GM23338 (cell line): ENCODE measurements around the gene TPCN2. TPM values are rescaled to one million over a fixed set of nuclear protein-coding genes. Genes with fewer than 3 reads are reported as not detected.

Source experiments
- ATAC-seq: fragments of 200-7000 bp; cut with Tn5 transposase; 3 replicates; pipeline ENCODE4 v1.9.1; 2020
- DNase-seq: peaks from one replicate; pipeline ENCODE4 v3.0.0-alpha.2; 2015; ENCODE audit warnings: low spot score
- H2AFZ ChIP-seq: fragments of 200-600 bp; sonication (generic); 2 replicates; pipeline ENCODE4 v1.8.0; 2016; ENCODE audit warnings: antibody characterized with exemption, mild to moderate bottlenecking, moderate library complexity
- H3F3A ChIP-seq: fragments of 200-600 bp; sonication (generic); replicated peaks from 2 replicates; pipeline ENCODE4 v1.8.0; 2017; ENCODE audit warnings: antibody characterized with exemption, mixed run types, low read depth
- H3K27ac ChIP-seq: fragments of 200-600 bp; sonication (generic); 2 replicates; pipeline ENCODE4 v1.6.1; 2016; ENCODE audit warnings: low read depth
- H3K27me3 ChIP-seq: fragments of 200-600 bp; sonication (generic); 2 replicates; pipeline ENCODE4 v1.8.0; 2016; ENCODE audit warnings: mild to moderate bottlenecking, mixed run types, moderate library complexity; ENCODE audit not compliant: insufficient read depth
- H3K36me3 ChIP-seq: fragments of 200-600 bp; sonication (generic); 2 replicates; pipeline ENCODE4 v1.8.0; 2016; ENCODE audit warnings: mild to moderate bottlenecking; ENCODE audit not compliant: insufficient read depth
- H3K4me1 ChIP-seq: fragments of 200-600 bp; sonication (generic); 2 replicates; pipeline ENCODE4 v1.8.0; 2016; ENCODE audit warnings: mild to moderate bottlenecking, moderate library complexity; ENCODE audit not compliant: insufficient read depth
- H3K4me2 ChIP-seq: fragments of 200-600 bp; sonication (generic); 2 replicates; pipeline ENCODE4 v1.7.1; 2017; ENCODE audit warnings: mixed run types
- H3K4me3 ChIP-seq: fragments of 200-600 bp; sonication (generic); 2 replicates; pipeline ENCODE4 v1.6.1; 2016; ENCODE audit warnings: mixed run types
- H3K79me2 ChIP-seq: fragments of 200-600 bp; sonication (generic); replicated peaks from 2 replicates; pipeline ENCODE4 v1.8.0; 2017; ENCODE audit warnings: mild to moderate bottlenecking; ENCODE audit not compliant: insufficient read depth
- H3K9me2 ChIP-seq: fragments of 200-600 bp; sonication (generic); 2 replicates; pipeline ENCODE4 v1.8.0; 2017; ENCODE audit not compliant: insufficient read depth
- H4K20me1 ChIP-seq: fragments of 200-600 bp; sonication (generic); replicated peaks from 2 replicates; pipeline ENCODE4 v1.8.0; 2017; ENCODE audit warnings: mild to moderate bottlenecking; ENCODE audit not compliant: insufficient read depth
- H3K27ac Mint-ChIP-seq: 2 replicates; pipeline ENCODE4 v1.8.0; 2020; ENCODE audit warnings: inconsistent platforms, mild to moderate bottlenecking, moderate library complexity, mixed read lengths
- H3K27me3 Mint-ChIP-seq: 3 replicates; pipeline ENCODE4 v1.8.0; 2022; ENCODE audit warnings: low read depth, mild to moderate bottlenecking, moderate library complexity, mixed read lengths, inconsistent platforms; ENCODE audit not compliant: insufficient read depth, poor library complexity
- H3K36me3 Mint-ChIP-seq: 3 replicates; pipeline ENCODE4 v1.8.0; 2021; ENCODE audit warnings: low read depth, mild to moderate bottlenecking, inconsistent platforms, moderate library complexity, mixed read lengths
- H3K4me1 Mint-ChIP-seq: 3 replicates; pipeline ENCODE4 v1.8.0; 2020; ENCODE audit warnings: mild to moderate bottlenecking, inconsistent platforms, mixed read lengths
- H3K4me3 Mint-ChIP-seq: 3 replicates; pipeline ENCODE4 v1.8.0; 2021; ENCODE audit warnings: moderate library complexity, mild to moderate bottlenecking, inconsistent platforms, mixed read lengths
- H3K9me3 Mint-ChIP-seq: 3 replicates; pipeline ENCODE4 v1.8.0; 2020; ENCODE audit warnings: moderate library complexity, mild to moderate bottlenecking, inconsistent platforms, mixed read lengths
- CREB1 ChIP-seq: fragments of 250-450 bp; sonication (Bioruptor Pico); IDR thresholded peaks from 2 replicates; pipeline ENCODE4 v1.5.0; 2020; ENCODE audit warnings: low read depth, mild to moderate bottlenecking, moderate library complexity
- EZH2 ChIP-seq: fragments of 200-600 bp; sonication (generic); IDR thresholded peaks from one replicate; pipeline ENCODE4 v1.8.0; 2017; ENCODE audit warnings: antibody characterized with exemption, mild to moderate bottlenecking, low read depth; ENCODE audit not compliant: unreplicated experiment
- JUNB ChIP-seq: IDR thresholded peaks from one replicate; pipeline ENCODE4 v1.6.1; 2016; ENCODE audit warnings: antibody characterized with exemption; ENCODE audit not compliant: unreplicated experiment
- NANOG ChIP-seq: IDR thresholded peaks from 2 replicates; pipeline ENCODE4 v1.6.1; 2016; ENCODE audit warnings: antibody characterized with exemption, borderline replicate concordance
- POLR2AphosphoS5 ChIP-seq: IDR thresholded peaks from 2 replicates; pipeline ENCODE4 v1.6.1; 2016; ENCODE audit warnings: antibody characterized with exemption, low read depth
- REST ChIP-seq: IDR thresholded peaks from one replicate; pipeline ENCODE4 v1.6.1; 2018; ENCODE audit warnings: antibody characterized with exemption; ENCODE audit not compliant: unreplicated experiment
- ZNF114 ChIP-seq: fragments of 250-450 bp; sonication (Bioruptor Pico); IDR thresholded peaks from 2 replicates; pipeline ENCODE4 v1.5.0; 2020; ENCODE audit warnings: mild to moderate bottlenecking, moderate library complexity
- polyA plus RNA-seq: library from polyadenylated mRNA; unstranded; fragments of >200 nt; fragmentation: Nextera tagmentation; extraction: Ambion mirVana; gene quantifications from 2 replicates; pipeline ENCODE4 v1.2.1, GENCODE V29; 2016
- total RNA-seq: library from RNA; depleted of rRNA; stranded (reverse); fragments of >200 nt; shearing (Covaris generic); gene quantifications from 2 replicates; pipeline ENCODE4 v1.2.3, GENCODE V29; 2014
- TF ChIP-seq, protein P1 (sequence below): fragments of 250-450 bp; sonication (Bioruptor Pico); IDR thresholded peaks from 2 replicates; pipeline ENCODE4 v1.5.0; 2020; ENCODE audit warnings: mild to moderate bottlenecking, moderate library complexity
- TF ChIP-seq, protein P2 (sequence below), 2 experiments: fragments of 200-600 bp in 1 of 2; sonication (generic) in 1 of 2; conservative IDR thresholded peaks; 2 replicates each; pipeline versions ENCODE4 v1.5.1 to v1.6.1; 2016 to 2017; ENCODE audit warnings: antibody characterized with exemption in 2 of 2, low read depth in 2 of 2, mild to moderate bottlenecking in 2 of 2, moderate library complexity in 1 of 2

TPCN2 gene
- total and polyA plus RNA-seq, 2 experiments from 2014 or later = 5.8 to 14.7 TPM

GRCh38 chr11:69063652-69064260, 15.0 kb downstream of the TPCN2 start:
- Histone ChIP-seq H3K27ac (no peak overlapping the region), H3K4me2 (no peak overlapping the region), H3K27me3 (no peaks in the 10 kb centered on the region), H3K9me2 (no peaks in the 10 kb centered on the region), H3K36me3 (no peaks in the 10 kb centered on the region), H3K4me1 (no peaks in the 10 kb centered on the region), H3K4me3 (no peak overlapping the region), H4K20me1 (no peaks in the 10 kb centered on the region; the same call in 1 of the 2 replicates), H3F3A (no peaks in the 10 kb centered on the region), H3K79me2 (no peaks in the 10 kb centered on the region), H2AFZ (no peak overlapping the region)
- Mint-ChIP-seq H3K27me3 (peaks cover 11% of the 10 kb centered on the region), H3K9me3 (no peaks in the 10 kb centered on the region), H3K27ac (no peak overlapping the region), H3K4me1 (no peaks in the 10 kb centered on the region; the same call in 2 of the 3 replicates), H3K4me3 (no peak overlapping the region), H3K36me3 (peaks cover 3% of the 10 kb centered on the region; the same call in 2 of the 3 replicates)
- DNase-seq (no peak), ATAC-seq (no peak)
- no peak for TF ChIP-seq REST
- no peak for TF ChIP-seq EZH2
- TF ChIP-seq POLR2AphosphoS5 = no peak

- H3K36me3 Mint-ChIP-seq = peaks cover 3% of the 10 kb centered on the region; the same call in 2 of the 3 replicates
- no peak overlapping the region for H2AFZ ChIP-seq
- no peak overlapping the region for H3K4me3 ChIP-seq
- H3K27ac Mint-ChIP-seq = no peak overlapping the region
- no peak for DNase-seq
- no peaks in the 10 kb centered on the region for H3K79me2 ChIP-seq
- no peaks in the 10 kb centered on the region for H3K4me1 ChIP-seq
- no peak overlapping the region for H3K4me3 Mint-ChIP-seq
- no peaks in the 10 kb centered on the region for H3K36me3 ChIP-seq
- ATAC-seq = no peak
- no peaks in the 10 kb centered on the region for H3K9me2 ChIP-seq
- no peak overlapping the region for H3K4me2 ChIP-seq
- no peaks in the 10 kb centered on the region for H3K27me3 ChIP-seq
- no peaks in the 10 kb centered on the region; the same call in 1 of the 2 replicates for H4K20me1 ChIP-seq
- H3K9me3 Mint-ChIP-seq = no peaks in the 10 kb centered on the region
- no peaks in the 10 kb centered on the region; the same call in 2 of the 3 replicates for H3K4me1 Mint-ChIP-seq
- H3K27ac ChIP-seq = no peak overlapping the region
- no peaks in the 10 kb centered on the region for H3F3A ChIP-seq
- H3K27me3 Mint-ChIP-seq = peaks cover 11% of the 10 kb centered on the region
- TF ChIP-seq NANOG = no peak
- no peak for TF ChIP-seq ZNF114 (CRISPR knock-in tag)
- no peak for TF ChIP-seq JUNB
- TF ChIP-seq, protein P1, sequence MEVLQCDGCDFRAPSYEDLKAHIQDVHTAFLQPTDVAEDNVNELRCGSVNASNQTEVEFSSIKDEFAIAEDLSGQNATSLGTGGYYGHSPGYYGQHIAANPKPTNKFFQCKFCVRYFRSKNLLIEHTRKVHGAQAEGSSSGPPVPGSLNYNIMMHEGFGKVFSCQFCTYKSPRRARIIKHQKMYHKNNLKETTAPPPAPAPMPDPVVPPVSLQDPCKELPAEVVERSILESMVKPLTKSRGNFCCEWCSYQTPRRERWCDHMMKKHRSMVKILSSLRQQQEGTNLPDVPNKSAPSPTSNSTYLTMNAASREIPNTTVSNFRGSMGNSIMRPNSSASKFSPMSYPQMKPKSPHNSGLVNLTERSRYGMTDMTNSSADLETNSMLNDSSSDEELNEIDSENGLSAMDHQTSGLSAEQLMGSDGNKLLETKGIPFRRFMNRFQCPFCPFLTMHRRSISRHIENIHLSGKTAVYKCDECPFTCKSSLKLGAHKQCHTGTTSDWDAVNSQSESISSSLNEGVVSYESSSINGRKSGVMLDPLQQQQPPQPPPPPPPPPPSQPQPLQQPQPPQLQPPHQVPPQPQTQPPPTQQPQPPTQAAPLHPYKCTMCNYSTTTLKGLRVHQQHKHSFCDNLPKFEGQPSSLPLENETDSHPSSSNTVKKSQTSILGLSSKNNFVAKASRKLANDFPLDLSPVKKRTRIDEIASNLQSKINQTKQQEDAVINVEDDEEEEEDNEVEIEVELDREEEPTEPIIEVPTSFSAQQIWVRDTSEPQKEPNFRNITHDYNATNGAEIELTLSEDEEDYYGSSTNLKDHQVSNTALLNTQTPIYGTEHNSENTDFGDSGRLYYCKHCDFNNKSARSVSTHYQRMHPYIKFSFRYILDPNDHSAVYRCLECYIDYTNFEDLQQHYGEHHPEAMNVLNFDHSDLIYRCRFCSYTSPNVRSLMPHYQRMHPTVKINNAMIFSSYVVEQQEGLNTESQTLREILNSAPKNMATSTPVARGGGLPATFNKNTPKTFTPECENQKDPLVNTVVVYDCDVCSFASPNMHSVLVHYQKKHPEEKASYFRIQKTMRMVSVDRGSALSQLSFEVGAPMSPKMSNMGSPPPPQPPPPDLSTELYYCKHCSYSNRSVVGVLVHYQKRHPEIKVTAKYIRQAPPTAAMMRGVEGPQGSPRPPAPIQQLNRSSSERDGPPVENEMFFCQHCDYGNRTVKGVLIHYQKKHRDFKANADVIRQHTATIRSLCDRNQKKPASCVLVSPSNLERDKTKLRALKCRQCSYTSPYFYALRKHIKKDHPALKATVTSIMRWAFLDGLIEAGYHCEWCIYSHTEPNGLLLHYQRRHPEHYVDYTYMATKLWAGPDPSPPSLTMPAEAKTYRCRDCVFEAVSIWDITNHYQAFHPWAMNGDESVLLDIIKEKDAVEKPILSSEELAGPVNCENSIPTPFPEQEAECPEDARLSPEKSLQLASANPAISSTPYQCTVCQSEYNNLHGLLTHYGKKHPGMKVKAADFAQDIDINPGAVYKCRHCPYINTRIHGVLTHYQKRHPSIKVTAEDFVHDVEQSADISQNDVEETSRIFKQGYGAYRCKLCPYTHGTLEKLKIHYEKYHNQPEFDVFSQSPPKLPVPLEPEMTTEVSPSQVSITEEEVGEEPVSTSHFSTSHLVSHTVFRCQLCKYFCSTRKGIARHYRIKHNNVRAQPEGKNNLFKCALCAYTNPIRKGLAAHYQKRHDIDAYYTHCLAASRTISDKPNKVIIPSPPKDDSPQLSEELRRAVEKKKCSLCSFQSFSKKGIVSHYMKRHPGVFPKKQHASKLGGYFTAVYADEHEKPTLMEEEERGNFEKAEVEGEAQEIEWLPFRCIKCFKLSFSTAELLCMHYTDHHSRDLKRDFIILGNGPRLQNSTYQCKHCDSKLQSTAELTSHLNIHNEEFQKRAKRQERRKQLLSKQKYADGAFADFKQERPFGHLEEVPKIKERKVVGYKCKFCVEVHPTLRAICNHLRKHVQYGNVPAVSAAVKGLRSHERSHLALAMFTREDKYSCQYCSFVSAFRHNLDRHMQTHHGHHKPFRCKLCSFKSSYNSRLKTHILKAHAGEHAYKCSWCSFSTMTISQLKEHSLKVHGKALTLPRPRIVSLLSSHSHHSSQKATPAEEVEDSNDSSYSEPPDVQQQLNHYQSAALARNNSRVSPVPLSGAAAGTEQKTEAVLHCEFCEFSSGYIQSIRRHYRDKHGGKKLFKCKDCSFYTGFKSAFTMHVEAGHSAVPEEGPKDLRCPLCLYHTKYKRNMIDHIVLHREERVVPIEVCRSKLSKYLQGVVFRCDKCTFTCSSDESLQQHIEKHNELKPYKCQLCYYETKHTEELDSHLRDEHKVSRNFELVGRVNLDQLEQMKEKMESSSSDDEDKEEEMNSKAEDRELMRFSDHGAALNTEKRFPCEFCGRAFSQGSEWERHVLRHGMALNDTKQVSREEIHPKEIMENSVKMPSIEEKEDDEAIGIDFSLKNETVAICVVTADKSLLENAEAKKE = no peak
- TF ChIP-seq, protein P2, sequence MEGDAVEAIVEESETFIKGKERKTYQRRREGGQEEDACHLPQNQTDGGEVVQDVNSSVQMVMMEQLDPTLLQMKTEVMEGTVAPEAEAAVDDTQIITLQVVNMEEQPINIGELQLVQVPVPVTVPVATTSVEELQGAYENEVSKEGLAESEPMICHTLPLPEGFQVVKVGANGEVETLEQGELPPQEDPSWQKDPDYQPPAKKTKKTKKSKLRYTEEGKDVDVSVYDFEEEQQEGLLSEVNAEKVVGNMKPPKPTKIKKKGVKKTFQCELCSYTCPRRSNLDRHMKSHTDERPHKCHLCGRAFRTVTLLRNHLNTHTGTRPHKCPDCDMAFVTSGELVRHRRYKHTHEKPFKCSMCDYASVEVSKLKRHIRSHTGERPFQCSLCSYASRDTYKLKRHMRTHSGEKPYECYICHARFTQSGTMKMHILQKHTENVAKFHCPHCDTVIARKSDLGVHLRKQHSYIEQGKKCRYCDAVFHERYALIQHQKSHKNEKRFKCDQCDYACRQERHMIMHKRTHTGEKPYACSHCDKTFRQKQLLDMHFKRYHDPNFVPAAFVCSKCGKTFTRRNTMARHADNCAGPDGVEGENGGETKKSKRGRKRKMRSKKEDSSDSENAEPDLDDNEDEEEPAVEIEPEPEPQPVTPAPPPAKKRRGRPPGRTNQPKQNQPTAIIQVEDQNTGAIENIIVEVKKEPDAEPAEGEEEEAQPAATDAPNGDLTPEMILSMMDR (conservative IDR thresholded peaks at IDR 0.05; ENCODE audit: low read depth in 2 of 2) = no peak
- no peak for TF ChIP-seq EZH2
- no peak for TF ChIP-seq CREB1 (CRISPR knock-in tag)
Observed at GRCh38 chr11:69064394-69064957, 15.7 kb downstream of the TPCN2 start.
